ENCODE measurements around the gene DTX1. TPM values are rescaled to one million over a fixed set of nuclear protein-coding genes. Genes with fewer than 3 reads are reported as not detected.

Gene DTX1
- total and polyA plus RNA-seq, 2 of the 8 experiments (the other 6 are each of a cell fraction or from before 2014, with no cell fraction given) = 4.7 to 6.9 TPM

GRCh38 chr12:113056631-113057488 lies at the start of gene DTX1 (continued):
- no peak for TF ChIP-seq YY1 (IDR thresholded peaks at IDR 0.05; ENCODE audit: low read depth, low read length)
- TF ChIP-seq CREB1 (IDR thresholded peaks at IDR 0.05) = no peak
- peak; percentile 53 for TF ChIP-seq EZH2 (IDR thresholded peaks at IDR 0.05; ENCODE audit: low read depth, low read length, severe bottlenecking)
- peak; percentile 63 to 76; a peak in 1 of 4 replicates for TF ChIP-seq HDAC2 (IDR thresholded peaks at IDR 0.05; ENCODE audit: borderline replicate concordance in 1 of 2, low read depth in 2 of 2, low read length in 2 of 2)
- TF ChIP-seq CBX8 (IDR thresholded peaks at IDR 0.05; ENCODE audit: borderline replicate concordance, low read depth, low read length) = no peak
